ENCODE measurements around the gene PHACTR3. TPM values are rescaled to one million over a fixed set of nuclear protein-coding genes. Genes with fewer than 3 reads are reported as not detected.

Gene PHACTR3
- total RNA-seq, 1 experiment from 2014 or later = not detected

DNA sequence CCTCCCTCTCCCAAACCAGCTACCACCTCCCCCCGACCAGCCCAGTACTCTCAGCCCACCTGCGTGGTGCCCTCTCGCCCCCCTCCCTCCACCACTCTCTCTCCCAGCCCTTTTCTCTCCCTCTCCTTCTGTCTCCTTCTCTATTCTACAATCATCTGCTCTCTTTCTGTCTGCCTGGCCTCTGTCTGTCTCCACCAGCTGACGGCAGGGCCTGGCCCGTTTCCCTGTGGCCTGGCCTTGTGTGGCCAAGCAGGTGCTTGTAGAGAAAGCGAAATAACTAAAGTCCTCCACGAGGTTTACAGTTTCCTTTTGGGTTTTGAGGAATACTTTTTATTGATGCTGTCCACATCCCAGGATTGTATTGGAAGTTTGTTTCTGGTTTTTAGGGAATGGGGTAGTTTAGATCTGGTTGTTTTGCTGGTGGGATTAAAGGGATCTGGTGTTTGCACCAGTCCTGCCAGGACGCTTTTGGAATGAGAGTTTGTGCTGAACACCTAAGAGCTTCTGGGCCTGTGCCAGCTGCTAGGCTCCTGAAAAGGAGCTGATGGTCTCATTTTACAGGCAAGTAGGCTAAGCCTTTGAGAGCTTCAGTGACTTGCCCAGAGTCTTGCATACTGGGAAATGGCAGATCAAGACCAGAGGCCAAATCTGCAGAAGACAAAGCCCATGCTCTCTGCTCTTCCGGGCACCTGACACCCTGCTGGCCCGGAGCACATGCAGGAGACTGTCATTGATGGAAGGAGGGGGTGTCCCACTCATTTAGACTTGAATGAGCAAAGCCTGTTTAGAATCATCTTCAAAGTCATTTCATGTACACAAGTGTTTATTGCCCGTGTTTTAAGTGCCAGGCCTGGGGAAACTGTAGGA is 167.4 kb downstream of the PHACTR3 start (continued):
- TF ChIP-seq TCF7L2 (IDR thresholded peaks at IDR 0.05; ENCODE audit: borderline replicate concordance, extremely low read depth, insufficient read depth, insufficient read length) = no peak
- TF ChIP-seq CBX3 (IDR thresholded peaks at IDR 0.05; ENCODE audit: low read depth) = no peak
- no peak for TF ChIP-seq SRF (IDR thresholded peaks at IDR 0.05; ENCODE audit: low read depth)
- no peak for TF ChIP-seq EZH2 (IDR thresholded peaks at IDR 0.05)
- no peak for TF ChIP-seq YY1 (IDR thresholded peaks at IDR 0.05; ENCODE audit: extremely low read depth, insufficient replicate concordance, low read depth, low read length)
- TF ChIP-seq ELF1 (IDR thresholded peaks at IDR 0.05; ENCODE audit: borderline replicate concordance, low read depth) = no peak
- TF ChIP-seq RAD21 (IDR thresholded peaks at IDR 0.05; ENCODE audit: low read depth) = no peak
- TF ChIP-seq ATF3 (IDR thresholded peaks at IDR 0.05) = no peak
- no peak for TF ChIP-seq JUND (IDR thresholded peaks at IDR 0.05)
- TF ChIP-seq SP1 (IDR thresholded peaks at IDR 0.05; ENCODE audit: low read depth) = no peak

DNA sequence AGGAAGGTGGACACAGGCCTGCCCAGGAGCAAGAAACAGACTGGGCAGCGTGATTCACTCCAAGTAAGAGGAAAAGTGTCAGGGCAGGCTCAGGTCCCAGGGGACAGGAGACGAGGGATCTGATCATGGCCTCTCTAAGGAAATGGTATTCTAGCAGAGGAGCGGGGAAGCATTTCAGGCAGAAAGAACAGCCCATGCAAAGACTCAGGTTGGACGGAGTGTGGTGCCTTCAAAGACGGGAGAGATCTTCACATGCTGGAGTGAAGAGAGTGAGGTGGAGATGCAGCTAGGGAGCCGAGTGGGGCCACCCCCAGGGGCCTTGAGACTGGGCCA is 168.0 kb downstream of the PHACTR3 start:
- Histone ChIP-seq H3K4me1 (ENCODE audit: control insufficient read depth in 1 of 2, insufficient read depth in 2 of 2, low read length in 2 of 2) (peaks cover 0 to 23% of the 10 kb centered on the region in 2 experiments; a peak in 3 of 4 replicates), H3K27ac (ENCODE audit: low read depth, low read length) (no peak overlapping the region), H3K79me2 (ENCODE audit: insufficient read depth, low read length) (no peaks in the 10 kb centered on the region), H3K9me3 (ENCODE audit: control insufficient read depth in 1 of 2, insufficient read depth in 1 of 2, low read depth in 1 of 2, low read length in 2 of 2) (no peaks in the 10 kb centered on the region), H3K9me2 (ENCODE audit: insufficient read depth) (no peaks in the 10 kb centered on the region), H4K20me1 (ENCODE audit: insufficient read depth) (no peaks in the 10 kb centered on the region), H3K4me3 (replicated peaks in 1 of 2; ENCODE audit: low read depth in 1 of 2, low read length in 2 of 2) (no peak overlapping the region), H3K4me2 (ENCODE audit: low read length) (no peak overlapping the region), H2AFZ (ENCODE audit: low read depth, low read length, poor library complexity, severe bottlenecking) (no peak overlapping the region), H3K27me3 (ENCODE audit: insufficient read depth, low read length) (no peaks in the 10 kb centered on the region), H3K9ac (ENCODE audit: low read length) (no peak overlapping the region), H3K36me3 (ENCODE audit: control insufficient read depth in 1 of 2, insufficient read depth in 2 of 2, low read length in 2 of 2) (no peaks in the 10 kb centered on the region)
- POLR2A ChIA-PET = no interaction called here
- BruUV-seq (replicated peaks) = no TSS peak
- intact Hi-C loops (cut with micrococcal nuclease) = no loop called here
- no peak for ATAC-seq
- TF ChIP-seq ZBTB33 (IDR thresholded peaks at IDR 0.05; ENCODE audit: extremely low read depth, insufficient replicate concordance, low read length) (no peak), TCF7L2 (IDR thresholded peaks at IDR 0.05; ENCODE audit: borderline replicate concordance, extremely low read depth, insufficient read depth, insufficient read length) (no peak)
- RAD21 ChIA-PET (ENCODE audit: low non-redundant PET in 1 of 2, low total read pairs in 2 of 2, uncharacterized antibody in 2 of 2, unreplicated experiment in 2 of 2) = no interaction called here
- DNase-seq (ENCODE audit: low read depth, low spot score) = no peak
- CTCF ChIA-PET = no interaction called here

Data from HCT116 (cell line).